ENCODE data around the gene ZNF561. TPM values are rescaled to one million over a fixed set of nuclear protein-coding genes. Genes with fewer than 3 reads are reported as not detected.

ZNF561 gene
- total and polyA plus RNA-seq, 9 of the 15 experiments (the other 6 are each of a cell fraction or from before 2014, with no cell fraction given), result 13.9 to 34.9 (median 23.6) TPM

DNA sequence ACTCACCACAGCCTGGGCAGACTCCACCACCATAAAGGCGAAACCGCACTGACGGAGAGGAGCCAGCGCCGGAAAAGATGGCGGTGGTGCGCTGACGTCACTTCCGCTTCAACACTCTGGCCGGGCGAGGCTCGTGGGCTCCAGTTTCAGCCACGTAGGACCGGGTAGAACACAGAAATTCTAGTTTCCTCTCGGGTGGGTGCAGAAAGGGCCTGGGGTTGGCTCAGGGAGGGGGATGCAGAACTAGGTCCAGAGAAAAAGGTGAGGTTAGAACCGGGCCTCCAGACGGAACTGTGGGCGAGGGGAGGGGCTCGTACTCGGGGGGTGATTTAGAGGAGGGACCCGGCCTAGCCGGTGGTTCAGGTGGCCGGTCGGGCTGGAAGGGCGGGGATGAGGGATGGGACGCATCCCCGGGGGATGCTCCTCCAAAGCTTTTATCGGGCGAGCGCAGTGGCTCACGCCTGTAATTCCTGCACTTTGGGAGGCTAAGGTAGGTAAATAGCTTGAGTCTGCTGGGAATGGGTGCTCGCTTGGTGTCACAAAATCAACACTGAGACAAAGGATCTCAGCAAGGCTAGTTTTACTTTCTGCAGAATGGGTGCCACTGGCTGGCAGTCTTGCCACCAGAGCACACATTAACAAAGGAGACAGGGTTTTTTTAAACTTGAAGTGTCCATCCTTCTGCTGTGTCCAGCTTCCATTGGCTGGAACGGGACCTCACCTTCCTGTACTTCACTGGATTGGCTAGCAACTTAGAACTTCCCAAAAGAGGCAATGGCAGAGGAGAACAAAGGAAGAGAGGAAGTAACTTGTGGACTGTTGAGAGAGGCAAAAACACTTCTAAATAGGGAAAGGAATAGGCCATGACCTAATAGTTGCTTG is at the start of gene ZNF561 (continued):
- TF ChIP-seq, protein P1, sequence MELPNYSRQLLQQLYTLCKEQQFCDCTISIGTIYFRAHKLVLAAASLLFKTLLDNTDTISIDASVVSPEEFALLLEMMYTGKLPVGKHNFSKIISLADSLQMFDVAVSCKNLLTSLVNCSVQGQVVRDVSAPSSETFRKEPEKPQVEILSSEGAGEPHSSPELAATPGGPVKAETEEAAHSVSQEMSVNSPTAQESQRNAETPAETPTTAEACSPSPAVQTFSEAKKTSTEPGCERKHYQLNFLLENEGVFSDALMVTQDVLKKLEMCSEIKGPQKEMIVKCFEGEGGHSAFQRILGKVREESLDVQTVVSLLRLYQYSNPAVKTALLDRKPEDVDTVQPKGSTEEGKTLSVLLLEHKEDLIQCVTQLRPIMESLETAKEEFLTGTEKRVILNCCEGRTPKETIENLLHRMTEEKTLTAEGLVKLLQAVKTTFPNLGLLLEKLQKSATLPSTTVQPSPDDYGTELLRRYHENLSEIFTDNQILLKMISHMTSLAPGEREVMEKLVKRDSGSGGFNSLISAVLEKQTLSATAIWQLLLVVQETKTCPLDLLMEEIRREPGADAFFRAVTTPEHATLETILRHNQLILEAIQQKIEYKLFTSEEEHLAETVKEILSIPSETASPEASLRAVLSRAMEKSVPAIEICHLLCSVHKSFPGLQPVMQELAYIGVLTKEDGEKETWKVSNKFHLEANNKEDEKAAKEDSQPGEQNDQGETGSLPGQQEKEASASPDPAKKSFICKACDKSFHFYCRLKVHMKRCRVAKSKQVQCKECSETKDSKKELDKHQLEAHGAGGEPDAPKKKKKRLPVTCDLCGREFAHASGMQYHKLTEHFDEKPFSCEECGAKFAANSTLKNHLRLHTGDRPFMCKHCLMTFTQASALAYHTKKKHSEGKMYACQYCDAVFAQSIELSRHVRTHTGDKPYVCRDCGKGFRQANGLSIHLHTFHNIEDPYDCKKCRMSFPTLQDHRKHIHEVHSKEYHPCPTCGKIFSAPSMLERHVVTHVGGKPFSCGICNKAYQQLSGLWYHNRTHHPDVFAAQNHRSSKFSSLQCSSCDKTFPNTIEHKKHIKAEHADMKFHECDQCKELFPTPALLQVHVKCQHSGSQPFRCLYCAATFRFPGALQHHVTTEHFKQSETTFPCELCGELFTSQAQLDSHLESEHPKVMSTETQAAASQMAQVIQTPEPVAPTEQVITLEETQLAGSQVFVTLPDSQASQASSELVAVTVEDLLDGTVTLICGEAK (IDR thresholded peaks at IDR 0.05), result peak; percentile 99
- TF ChIP-seq, protein P1 (CRISPR knock-in tag; IDR thresholded peaks at IDR 0.05), result no peak
- TF ChIP-seq SPI1 (IDR thresholded peaks at IDR 0.05; ENCODE audit: borderline replicate concordance, low read depth, low read length) (peak; percentile 86; the same call in 1 of the 2 replicates), CHCHD3 (CRISPR knock-in tag; IDR thresholded peaks at IDR 0.05) (no peak), ZNF561 (CRISPR knock-in tag; conservative IDR thresholded peaks at IDR 0.05) (peak; percentile 63; the same call in 1 of the 2 replicates)
- TF ChIP-seq, protein P2, sequence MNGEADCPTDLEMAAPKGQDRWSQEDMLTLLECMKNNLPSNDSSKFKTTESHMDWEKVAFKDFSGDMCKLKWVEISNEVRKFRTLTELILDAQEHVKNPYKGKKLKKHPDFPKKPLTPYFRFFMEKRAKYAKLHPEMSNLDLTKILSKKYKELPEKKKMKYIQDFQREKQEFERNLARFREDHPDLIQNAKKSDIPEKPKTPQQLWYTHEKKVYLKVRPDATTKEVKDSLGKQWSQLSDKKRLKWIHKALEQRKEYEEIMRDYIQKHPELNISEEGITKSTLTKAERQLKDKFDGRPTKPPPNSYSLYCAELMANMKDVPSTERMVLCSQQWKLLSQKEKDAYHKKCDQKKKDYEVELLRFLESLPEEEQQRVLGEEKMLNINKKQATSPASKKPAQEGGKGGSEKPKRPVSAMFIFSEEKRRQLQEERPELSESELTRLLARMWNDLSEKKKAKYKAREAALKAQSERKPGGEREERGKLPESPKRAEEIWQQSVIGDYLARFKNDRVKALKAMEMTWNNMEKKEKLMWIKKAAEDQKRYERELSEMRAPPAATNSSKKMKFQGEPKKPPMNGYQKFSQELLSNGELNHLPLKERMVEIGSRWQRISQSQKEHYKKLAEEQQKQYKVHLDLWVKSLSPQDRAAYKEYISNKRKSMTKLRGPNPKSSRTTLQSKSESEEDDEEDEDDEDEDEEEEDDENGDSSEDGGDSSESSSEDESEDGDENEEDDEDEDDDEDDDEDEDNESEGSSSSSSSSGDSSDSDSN (IDR thresholded peaks at IDR 0.05; ENCODE audit: borderline replicate concordance in 1 of 2, low read depth in 2 of 2, low read length in 2 of 2), result no peak
- TF ChIP-seq, protein P3, sequence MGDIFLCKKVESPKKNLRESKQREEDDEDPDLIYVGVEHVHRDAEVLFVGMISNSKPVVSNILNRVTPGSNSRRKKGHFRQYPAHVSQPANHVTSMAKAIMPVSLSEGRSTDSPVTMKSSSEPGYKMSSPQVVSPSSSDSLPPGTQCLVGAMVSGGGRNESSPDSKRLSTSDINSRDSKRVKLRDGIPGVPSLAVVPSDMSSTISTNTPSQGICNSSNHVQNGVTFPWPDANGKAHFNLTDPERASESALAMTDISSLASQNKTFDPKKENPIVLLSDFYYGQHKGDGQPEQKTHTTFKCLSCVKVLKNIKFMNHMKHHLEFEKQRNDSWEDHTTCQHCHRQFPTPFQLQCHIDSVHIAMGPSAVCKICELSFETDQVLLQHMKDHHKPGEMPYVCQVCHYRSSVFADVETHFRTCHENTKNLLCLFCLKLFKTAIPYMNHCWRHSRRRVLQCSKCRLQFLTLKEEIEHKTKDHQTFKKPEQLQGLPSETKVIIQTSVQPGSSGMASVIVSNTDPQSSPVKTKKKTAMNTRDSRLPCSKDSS (IDR thresholded peaks at IDR 0.05; ENCODE audit: low read depth, partially characterized antibody), result peak; percentile 95
- TF ChIP-seq, protein P4, sequence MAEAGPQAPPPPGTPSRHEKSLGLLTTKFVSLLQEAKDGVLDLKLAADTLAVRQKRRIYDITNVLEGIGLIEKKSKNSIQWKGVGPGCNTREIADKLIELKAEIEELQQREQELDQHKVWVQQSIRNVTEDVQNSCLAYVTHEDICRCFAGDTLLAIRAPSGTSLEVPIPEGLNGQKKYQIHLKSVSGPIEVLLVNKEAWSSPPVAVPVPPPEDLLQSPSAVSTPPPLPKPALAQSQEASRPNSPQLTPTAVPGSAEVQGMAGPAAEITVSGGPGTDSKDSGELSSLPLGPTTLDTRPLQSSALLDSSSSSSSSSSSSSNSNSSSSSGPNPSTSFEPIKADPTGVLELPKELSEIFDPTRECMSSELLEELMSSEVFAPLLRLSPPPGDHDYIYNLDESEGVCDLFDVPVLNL (CRISPR knock-in tag; IDR thresholded peaks at IDR 0.05; ENCODE audit: low read depth), result no peak

Measured in K562 (cell line).